GM12878 (cell line): ENCODE measurements around the gene POLE3. TPM values are rescaled to one million over a fixed set of nuclear protein-coding genes. Genes with fewer than 3 reads are reported as not detected.

ENCODE experiments used
- ATAC-seq: fragments of 200-7000 bp; cut with Tn5 transposase; 3 replicates; pipeline ENCODE4 v1.9.1; 2020; ENCODE audit warnings: mild to moderate bottlenecking, moderate library complexity
- BruUV-seq: library from RNA; stranded (reverse); fragments of 400-500 nt; replicated peaks from 2 replicates; lab custom pipeline; 2021; lab: Mats Ljungman, UMichigan
- CTCF ChIA-PET: fragments of 300-600 bp; sonication (Branson Sonifier 250); formaldehyde crosslinking; extraction: SDS; loops from one replicate; lab custom pipeline; 2021; ENCODE audit warnings: inconsistent platforms; lab: Yijun Ruan, JAX
- POLR2A ChIA-PET: fragments of 350-600 bp; formaldehyde crosslinking; extraction: SDS; loops from one replicate; lab custom pipeline; 2021; ENCODE audit warnings: inconsistent platforms; lab: Charles Lee
- RAD21 ChIA-PET: fragments of 300-600 bp; sonication (Branson Sonifier 250); formaldehyde crosslinking; loops from one replicate; lab custom pipeline; 2023; ENCODE audit warnings: antibody characterized with exemption; ENCODE audit not compliant: unreplicated experiment; lab: Charles Lee
- SMC1A ChIA-PET: fragments of 300-600 bp; sonication (Branson Sonifier 250); formaldehyde crosslinking; loops from one replicate; lab custom pipeline; 2023; ENCODE audit not compliant: unreplicated experiment, uncharacterized antibody; lab: Charles Lee
- DNase-seq: peaks from one replicate; pipeline ENCODE4 v3.0.0-alpha.2; 2011; ENCODE audit warnings: low read depth, low spot score
- FAIRE-seq: peaks from 3 replicates; lab custom pipeline; 2011; peaks lifted over from hg19 to GRCh38; lab: Jason Lieb, UNC
- H2AFZ ChIP-seq: 2 replicates; pipeline ENCODE4 v1.6.0; 2011; ENCODE audit warnings: low read depth, low read length, control low read depth; ENCODE audit not compliant: control insufficient read depth
- H3K27ac ChIP-seq: 2 replicates; pipeline ENCODE4 v1.5.1; 2011; ENCODE audit warnings: control low read depth; ENCODE audit not compliant: control insufficient read depth, insufficient read depth
- H3K27me3 ChIP-seq, 2 experiments: replicated peaks in 1 of 2; 2 replicates each; pipeline versions ENCODE4 v1.6.0 to v1.6.1; 2011; ENCODE audit warnings: low read length in 1 of 2; ENCODE audit not compliant: control insufficient read depth in 2 of 2, insufficient read depth in 2 of 2
- H3K36me3 ChIP-seq, 2 experiments: 2 replicates each; pipeline ENCODE4 v1.5.1; 2011; ENCODE audit warnings: low read length in 1 of 2; ENCODE audit not compliant: control insufficient read depth in 2 of 2, insufficient read depth in 2 of 2
- H3K4me1 ChIP-seq: 2 replicates; pipeline ENCODE4 v1.6.1; 2011; ENCODE audit warnings: mild to moderate bottlenecking, low read length, moderate library complexity, mixed read lengths; ENCODE audit not compliant: control insufficient read depth, insufficient read depth
- H3K4me2 ChIP-seq: 2 replicates; pipeline ENCODE4 v1.6.0; 2011; ENCODE audit warnings: control low read depth; ENCODE audit not compliant: control insufficient read depth, insufficient read depth
- H3K4me3 ChIP-seq: fragments of 200-600 bp; sonication (generic); 2 replicates; pipeline ENCODE4 v1.5.1; 2016
- H3K79me2 ChIP-seq: 2 replicates; pipeline ENCODE4 v1.6.0; 2011; ENCODE audit warnings: low read length; ENCODE audit not compliant: control insufficient read depth, insufficient read depth
- H3K9ac ChIP-seq: 2 replicates; pipeline ENCODE4 v1.8.0; 2011; ENCODE audit warnings: low read length, control low read depth, mixed read lengths; ENCODE audit not compliant: control insufficient read depth, insufficient read depth
- H3K9me3 ChIP-seq: replicated peaks from 3 replicates; pipeline ENCODE4 v1.5.1; 2011; ENCODE audit warnings: mild to moderate bottlenecking, low read length; ENCODE audit not compliant: control insufficient read depth, insufficient read depth
- H4K20me1 ChIP-seq: 2 replicates; pipeline ENCODE4 v1.6.0; 2011; ENCODE audit not compliant: control insufficient read depth, insufficient read depth
- ATF2 ChIP-seq: IDR thresholded peaks from 2 replicates; pipeline ENCODE4 v1.6.1; 2012; ENCODE audit warnings: low read length, inconsistent platforms
- RAD21 ChIP-seq: IDR thresholded peaks from 2 replicates; pipeline ENCODE4 v1.6.1; 2011; ENCODE audit warnings: mild to moderate bottlenecking, low read depth, low read length, moderate library complexity; ENCODE audit not compliant: insufficient read depth
- SMAD5 ChIP-seq: IDR thresholded peaks from 2 replicates; pipeline ENCODE4 v1.6.1; 2016; ENCODE audit warnings: antibody characterized with exemption, low read depth
- SPI1 ChIP-seq: IDR thresholded peaks from 2 replicates; pipeline ENCODE4 v1.6.1; 2011; ENCODE audit warnings: low read depth, mild to moderate bottlenecking, low read length, moderate library complexity, borderline replicate concordance; ENCODE audit not compliant: insufficient read depth
- STAT1 ChIP-seq: fragments of 450-650 bp; conservative IDR thresholded peaks from 2 replicates; pipeline ENCODE4 v1.6.1; 2014; ENCODE audit warnings: antibody characterized with exemption, mild to moderate bottlenecking
- YY1 ChIP-seq: IDR thresholded peaks from 2 replicates; pipeline ENCODE4 v1.6.1; 2011; ENCODE audit warnings: low read depth, mild to moderate bottlenecking, low read length
- WGBS: methylation state at CpG from one replicate; pipeline ENCODE4 v1.1.6; 2016; ENCODE audit warnings: low lambda C conversion rate; ENCODE audit not compliant: insufficient replicate concordance, insufficient coverage; ENCODE audit errors: missing lambda C conversion rate; 5-methylcytosine and 5-hydroxymethylcytosine counted together
- in situ Hi-C: fragments of 300-500 bp; cut with MboI; formaldehyde crosslinking; loops from 9 replicates; pipeline ENCODE4 v1.14.3; 2018; ENCODE audit warnings: mixed read lengths
- intact Hi-C: fragments of 100-400 bp; cut with micrococcal nuclease; formaldehyde crosslinking; loops from one replicate; pipeline ENCODE4 v1.14.2; 2022; ENCODE audit not compliant: unreplicated experiment
- polyA plus RNA-seq, 11 experiments: library from polyadenylated mRNA; depleted of rRNA in 4 of 11; unstranded in 6 of 11; stranded (reverse) in 5 of 11; fragments of >200 nt; fragmentation: Nextera tagmentation in 4 of 11; fragmentation: Illumina TruSeq in 1 of 11; extraction: Ambion mirVana in 4 of 11; extraction: Trizol in 1 of 11; gene quantifications; 1 replicate in 1 of 11; 2 replicates in 10 of 11; pipeline versions ENCODE4 v1.2.1 to v1.2.3, GENCODE V29; 2011 to 2016; ENCODE audit warnings: inconsistent platforms in 2 of 11, missing spikeins in 2 of 11, low read depth in 1 of 11
- total RNA-seq, 4 experiments: library from RNA; depleted of rRNA in 3 of 4; stranded (reverse); fragments of >200 nt in 3 of 4; fragmentation: Illumina TruSeq in 1 of 4; extraction: Trizol in 1 of 4; gene quantifications; 2 replicates each; pipeline versions ENCODE4 v1.2.1 to v1.2.3, GENCODE V29; 2013 to 2021

POLE3 gene
- total and polyA plus RNA-seq, 10 of the 15 experiments (the other 5 are each of a cell fraction or from before 2014, with no cell fraction given), result 40.8 to 116 (median 80.2) TPM

GRCh38 chr9:113452113-113452605, 41.7 kb upstream of the POLE3 start:
- ChIA-PET RAD21 (interaction anchor here (0.8 to 10.1 kb wide), 5 partner anchors 71 to 203 kb away, joined by 3 to 247 read pairs (median 4); no protein-coding TSS in a partner anchor), SMC1A (interaction anchor here (0.6 to 9.5 kb wide), 7 partner anchors 10 to 204 kb away, joined by 3 to 245 read pairs (median 9); no protein-coding TSS in a partner anchor), CTCF (interaction anchor here (0.9 to 10.1 kb wide), 6 partner anchors 40 to 201 kb away, joined by 3 to 384 read pairs (median 3); partner anchors contain the start of gene CDC26), POLR2A (no interaction called here)
- no TSS peak for BruUV-seq
- Histone ChIP-seq H3K27me3 (no peaks in the 10 kb centered on the region), H3K4me1 (peaks cover 9% of the 10 kb centered on the region), H3K36me3 (no peaks in the 10 kb centered on the region), H3K9me3 (no peaks in the 10 kb centered on the region), H2AFZ (no peak overlapping the region), H4K20me1 (no peaks in the 10 kb centered on the region), H3K27ac (no peak overlapping the region), H3K4me3 (no peak overlapping the region), H3K9ac (no peak overlapping the region), H3K79me2 (no peaks in the 10 kb centered on the region), H3K4me2 (no peak overlapping the region)
- 49% methylated on average over 4 of the region's 4 CpGs for WGBS
- intact Hi-C loops (no loop called here), in situ Hi-C loops (loop anchor here (25.0 kb wide), 1 partner anchor 585 kb away; no protein-coding TSS in a partner anchor)
- ATAC-seq, result no peak
- no peak for DNase-seq
- TF ChIP-seq RAD21, result no peak
- no peak for TF ChIP-seq YY1
- TF ChIP-seq SPI1, result no peak
- no peak for TF ChIP-seq ATF2
- TF ChIP-seq STAT1, result no peak
- no peak for TF ChIP-seq SMAD5
- no peak for FAIRE-seq
